NCI-H1436 treated with DMSO at 0.1 percent for 48 hours (cell line): Measurements from ENCODE around the gene GORASP2.
A peak's percentile ranks its signal among the peaks of the same experiment; 100 is the strongest.
"Not testable (repeated sequence)": the region's sequence is repeated elsewhere in the genome, so short reads cannot be mapped to it uniquely, and the experiment has no call there.

Experiments used
- DNase-seq: peaks from one replicate; lab custom pipeline; 2025; lab: John Stamatoyannopoulos, UW

GORASP2 gene

DNA sequence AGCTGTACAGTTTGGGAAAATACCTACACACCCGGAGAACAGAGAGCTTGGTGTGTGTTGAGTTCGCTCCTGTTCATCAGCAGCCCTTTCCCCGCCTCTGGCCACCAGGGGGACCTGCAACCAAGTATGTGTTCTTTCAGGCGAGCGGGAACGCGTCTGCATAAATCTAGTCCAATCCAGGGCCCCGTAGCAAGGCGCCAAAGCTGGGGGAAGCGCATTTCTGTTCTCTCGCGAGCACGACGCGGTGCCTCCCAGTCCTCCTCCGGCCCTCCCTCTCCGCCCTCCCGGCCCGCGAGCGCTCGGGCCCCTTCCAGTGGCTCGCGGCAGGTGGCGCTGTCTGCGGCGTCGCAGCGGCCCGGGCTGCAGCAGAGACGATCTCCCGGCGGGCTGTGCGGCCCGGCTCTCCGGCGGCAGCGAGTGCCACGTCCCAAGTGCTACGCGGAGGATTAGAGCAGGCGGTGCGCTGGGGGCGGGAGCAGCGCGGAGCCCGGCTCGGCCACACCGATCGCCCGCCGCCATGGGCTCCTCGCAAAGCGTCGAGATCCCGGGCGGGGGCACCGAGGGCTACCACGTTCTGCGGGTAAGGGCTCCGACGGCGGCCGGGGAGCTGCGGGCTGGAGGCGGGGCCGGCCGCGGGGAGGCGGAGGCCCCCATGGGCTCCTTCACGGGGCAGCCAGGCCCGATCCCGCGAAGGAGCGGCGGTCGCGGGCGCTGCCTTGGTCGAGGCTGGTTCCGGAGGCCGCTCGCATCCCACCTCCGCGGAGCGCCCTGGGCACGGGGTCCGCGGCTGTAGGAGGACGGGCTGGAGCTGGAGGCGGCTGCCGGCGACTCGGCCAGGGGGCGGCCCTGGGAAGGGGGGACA, at the start of gene GORASP2:
TSS of gene GORASP2 (plus strand) at position 430 of the 862 bp plus-strand sequence. CDS start at position 518, 88 bp downstream.
- peak; percentile 93 for DNase-seq

DNA sequence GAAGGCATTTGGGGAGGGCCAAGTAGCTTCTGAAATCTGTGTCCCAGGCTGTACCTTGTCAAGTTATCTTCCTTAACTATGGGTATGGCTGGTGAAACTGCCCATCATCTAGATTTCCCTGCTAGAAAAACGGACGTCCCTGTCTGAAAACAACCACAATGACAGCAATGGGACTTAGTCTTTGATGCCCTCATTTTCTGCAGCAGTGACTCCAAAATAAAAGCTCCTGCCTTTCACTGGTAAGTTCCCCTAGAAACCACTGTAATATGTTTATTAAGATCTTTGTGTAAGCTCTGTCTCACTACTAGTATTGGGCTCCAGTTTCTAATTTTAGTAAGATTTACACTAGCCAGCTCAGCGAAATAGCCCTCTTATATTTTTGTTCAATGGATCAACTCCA, 47.2 kb upstream of the GORASP2 start:
- no peak for DNase-seq

DNA sequence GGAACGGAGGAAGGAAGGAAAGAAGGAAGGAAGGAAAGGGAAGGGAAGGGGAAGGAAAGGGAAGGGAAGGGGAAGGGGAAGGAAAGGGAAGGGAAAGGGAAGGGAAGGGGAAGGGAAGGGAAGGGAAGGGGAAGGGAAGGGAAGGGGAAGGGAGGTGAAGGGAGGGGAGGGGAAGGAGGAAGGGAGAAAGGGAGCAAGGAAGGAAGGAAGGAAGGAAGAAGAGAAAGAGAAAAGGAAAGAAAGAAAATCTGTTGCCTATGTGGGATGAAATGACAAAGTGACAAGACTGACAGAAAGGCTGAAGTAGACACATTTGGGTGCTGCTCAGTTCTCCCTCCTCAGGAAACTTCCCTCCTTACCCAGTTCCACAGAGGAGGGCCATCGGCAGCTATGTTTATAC, 46.3 kb upstream of the GORASP2 start:
- no peak for DNase-seq

DNA sequence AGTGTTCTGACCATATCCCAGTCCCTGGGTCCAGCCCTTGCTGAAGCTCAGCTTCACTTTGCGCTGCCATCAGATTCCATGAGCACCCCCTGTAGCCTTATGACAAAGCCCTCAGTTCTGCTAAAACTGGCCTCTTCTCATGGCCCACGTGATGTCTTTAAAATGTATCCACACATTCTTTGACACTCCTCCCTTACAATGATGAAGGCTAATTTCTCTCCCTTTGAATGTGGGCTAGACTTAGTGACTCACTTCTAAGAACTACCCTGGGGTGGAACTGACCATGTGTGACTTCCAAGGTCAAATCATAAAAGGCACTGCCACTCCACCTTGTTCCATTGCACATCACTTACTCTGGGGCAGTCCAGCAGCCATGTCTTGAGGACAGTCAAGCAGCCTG, 45.4 kb upstream of the GORASP2 start:
- DNase-seq: no peak

DNA sequence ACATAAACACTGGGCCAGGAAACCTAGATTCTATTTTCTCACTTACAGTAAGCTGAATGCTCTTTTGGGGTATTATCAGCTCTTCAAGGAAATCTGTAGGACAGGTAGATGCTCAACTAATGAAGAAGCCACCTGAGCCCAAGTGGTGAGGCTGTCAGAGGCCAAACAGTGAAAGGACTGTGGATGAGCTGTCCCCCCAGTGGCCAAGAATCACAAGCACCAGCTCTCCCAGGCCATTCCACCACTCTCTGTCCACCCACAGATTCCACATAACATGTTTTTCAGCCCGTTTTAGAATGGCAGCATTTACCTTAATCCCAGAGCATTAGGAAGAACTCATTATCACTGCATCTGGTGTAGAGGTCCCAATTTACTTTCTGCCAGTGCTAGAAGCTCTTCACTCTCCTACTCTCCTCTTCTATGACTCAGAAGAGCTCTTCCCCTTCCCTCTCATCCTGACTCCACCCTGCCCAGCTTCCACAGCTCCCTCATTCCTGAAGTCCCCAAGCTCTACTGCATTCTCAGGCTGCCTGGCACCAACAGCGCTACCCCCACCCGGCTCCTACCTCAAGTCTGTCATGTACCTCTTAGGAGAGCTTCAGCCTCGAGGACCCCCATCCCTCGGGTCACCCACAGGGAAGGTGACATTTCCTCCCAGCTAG, 43.8 kb upstream of the GORASP2 start:
- no peak for DNase-seq

DNA sequence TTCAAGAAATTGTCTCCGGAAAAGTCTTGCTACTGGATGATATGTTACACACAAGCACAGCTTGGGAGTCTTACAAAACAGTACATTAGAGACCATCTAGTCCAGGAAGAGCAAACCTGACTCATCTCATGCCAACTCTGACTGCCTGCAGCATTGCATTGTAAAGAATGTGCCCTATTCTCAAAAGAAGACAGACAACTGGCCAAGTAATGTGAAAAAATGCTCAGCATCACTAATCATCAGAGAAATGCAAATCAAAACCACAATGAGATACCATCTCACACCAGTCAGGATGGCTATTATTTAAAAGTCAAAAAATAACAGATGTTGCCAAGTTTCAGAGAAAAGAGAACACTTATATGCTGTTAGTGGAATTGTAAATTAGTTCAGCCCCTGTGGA, 42.7 kb upstream of the GORASP2 start:
- DNase-seq: no peak

DNA sequence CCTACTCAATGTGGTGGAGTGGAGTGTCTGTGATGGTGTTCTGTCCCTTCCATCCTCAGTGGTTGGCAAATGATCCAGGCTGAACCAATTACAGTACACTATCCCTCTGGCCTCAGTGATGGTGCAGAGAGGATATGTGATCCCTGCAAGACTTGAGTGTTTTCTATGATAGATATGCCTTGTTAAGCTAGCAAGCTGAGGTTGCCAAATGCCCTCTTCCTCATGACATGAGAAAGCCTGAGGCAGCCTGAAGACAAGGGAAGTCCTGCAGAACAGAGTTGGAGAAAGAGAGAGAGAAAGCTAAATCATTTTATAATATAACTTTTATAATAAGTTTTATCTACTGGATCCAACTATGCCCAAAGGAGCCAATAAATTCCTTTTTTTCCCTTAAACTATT, 41.6 kb upstream of the GORASP2 start:
- no peak for DNase-seq

DNA sequence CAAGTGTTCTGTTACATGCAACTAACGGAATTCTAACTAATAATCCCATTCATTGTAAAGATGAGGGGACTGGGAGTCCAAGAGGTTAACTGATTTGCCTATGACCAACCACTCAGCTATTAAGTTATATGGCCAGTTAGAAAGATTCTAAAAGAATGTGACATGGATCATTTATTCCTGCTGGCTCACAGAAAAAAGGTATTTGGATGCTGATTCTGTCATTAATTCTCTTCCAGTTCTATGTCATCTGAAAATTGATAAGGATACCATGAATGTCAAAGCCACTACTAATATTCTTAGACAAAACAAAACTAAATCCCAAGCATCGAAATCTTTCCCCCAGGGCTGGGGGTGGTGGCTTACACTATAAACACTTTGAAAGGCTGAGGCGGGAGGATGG, 41.2 kb upstream of the GORASP2 start:
- DNase-seq: no peak

DNA sequence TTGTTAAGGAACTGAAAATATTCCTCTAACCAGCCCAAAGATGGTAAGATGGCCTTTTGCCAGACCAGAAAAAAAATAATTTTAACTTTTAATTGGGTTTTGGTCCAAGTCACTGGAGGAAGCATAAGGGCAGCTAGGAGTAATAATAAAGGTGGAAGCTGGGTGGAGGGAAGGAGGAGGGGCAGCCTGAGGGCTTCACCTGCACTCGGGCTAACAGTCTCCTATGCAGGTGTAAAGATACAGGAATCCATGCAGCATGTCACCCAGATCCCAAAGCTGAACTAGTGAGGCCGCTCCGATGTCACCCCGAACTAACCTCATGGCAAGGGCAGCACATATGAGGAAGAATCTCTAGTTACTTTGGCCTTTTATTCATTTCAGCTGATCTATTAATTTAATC, 37.2 kb upstream of the GORASP2 start:
- DNase-seq: no peak

DNA sequence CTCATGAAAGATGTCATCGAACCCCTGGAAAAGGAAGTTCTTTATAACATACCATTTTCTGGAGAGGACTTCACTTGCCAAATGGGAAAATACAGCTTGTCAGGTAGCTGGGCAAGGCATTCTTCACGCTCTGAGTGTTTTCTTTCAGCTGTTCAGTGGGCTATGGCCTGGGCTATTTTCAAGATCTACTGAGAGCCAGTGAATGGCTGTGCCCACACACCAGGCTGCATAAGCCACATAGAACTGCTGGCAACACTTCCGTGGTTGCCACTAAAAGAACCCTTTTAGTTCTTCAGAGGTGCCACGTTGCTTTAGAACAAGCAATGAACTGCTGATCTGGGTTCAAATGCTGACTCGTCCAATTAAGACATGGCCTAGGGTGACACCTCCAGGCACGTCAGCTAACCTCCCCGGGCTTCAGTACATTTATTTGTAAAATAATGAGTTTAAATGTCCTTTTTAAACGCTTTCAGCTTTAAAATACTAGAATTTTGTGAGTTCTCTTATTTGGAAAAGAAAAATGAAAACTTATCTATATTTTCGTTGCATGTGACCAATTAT, 36.6 kb upstream of the GORASP2 start:
- no peak for DNase-seq

DNA sequence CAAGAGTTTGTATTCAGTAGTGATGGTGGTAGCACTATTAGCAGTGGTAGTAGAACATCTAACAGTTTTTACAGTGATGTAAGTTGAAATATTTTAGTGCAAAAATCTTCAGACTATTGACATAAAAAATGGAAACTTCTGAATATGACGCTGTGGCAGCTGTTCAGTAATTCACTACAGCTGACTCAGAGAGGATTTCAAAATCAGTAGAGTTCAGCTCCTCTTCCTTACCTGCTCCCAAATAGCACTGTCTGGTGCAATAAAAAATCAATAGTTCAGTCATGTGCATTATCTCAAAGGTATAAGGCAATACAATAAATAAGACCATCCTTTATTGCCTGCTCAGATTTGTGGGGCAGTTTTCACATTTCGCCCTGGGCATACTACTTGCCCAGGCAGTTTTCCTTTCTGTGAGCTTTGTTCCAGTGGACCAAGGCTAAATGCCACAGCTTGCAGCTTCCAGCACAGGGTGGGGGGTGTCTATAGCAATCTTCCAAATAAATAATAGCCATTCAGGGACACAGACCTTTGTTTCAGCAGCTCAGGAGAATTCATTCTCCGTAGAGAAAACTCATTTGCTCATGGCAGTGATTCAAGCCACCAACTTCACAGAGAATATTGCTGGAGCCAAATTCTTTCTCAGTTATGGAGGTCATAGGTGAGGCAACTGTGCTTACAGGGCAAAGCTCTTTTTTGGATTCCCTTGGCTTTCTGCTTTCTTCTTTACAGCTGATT, 33.9 kb upstream of the GORASP2 start:
- DNase-seq: no peak

DNA sequence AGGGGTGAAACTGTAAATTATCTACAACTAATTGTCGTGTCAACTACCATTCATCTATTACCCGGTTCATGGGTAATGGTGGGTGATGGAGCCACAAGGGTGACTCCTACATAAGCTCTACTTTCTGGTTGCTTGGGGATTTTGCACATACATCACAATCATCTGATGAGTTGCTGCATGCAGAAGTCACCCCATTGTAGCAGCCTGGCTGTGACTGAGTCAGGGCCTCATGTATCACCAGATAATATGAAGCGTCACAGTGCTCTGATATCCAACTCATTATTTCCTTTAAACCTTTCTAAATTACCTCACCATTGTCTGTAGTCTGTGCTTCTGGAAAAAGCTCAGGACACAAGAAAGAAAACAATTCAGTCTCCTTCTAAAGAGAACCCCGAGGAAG, 32.4 kb upstream of the GORASP2 start:
- no peak for DNase-seq

DNA sequence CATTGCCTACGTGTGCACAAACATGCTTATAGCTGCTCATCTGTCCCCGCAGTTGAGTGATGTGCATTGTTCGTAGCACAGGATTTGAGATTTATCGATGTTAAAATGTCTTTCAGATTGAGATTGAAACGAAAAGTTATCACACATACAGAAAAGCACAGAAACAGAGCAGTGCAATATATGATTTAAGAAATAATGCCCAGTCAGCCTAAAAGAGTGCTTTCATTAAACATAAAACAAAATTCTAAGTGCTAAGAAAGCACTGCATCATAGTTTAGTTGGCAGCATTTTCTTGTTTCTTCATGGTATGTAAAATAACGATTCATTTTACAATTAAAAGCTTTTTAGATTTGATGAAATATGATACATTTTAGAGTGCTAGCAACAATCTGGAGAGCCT, 31.9 kb upstream of the GORASP2 start:
- no peak for DNase-seq

DNA sequence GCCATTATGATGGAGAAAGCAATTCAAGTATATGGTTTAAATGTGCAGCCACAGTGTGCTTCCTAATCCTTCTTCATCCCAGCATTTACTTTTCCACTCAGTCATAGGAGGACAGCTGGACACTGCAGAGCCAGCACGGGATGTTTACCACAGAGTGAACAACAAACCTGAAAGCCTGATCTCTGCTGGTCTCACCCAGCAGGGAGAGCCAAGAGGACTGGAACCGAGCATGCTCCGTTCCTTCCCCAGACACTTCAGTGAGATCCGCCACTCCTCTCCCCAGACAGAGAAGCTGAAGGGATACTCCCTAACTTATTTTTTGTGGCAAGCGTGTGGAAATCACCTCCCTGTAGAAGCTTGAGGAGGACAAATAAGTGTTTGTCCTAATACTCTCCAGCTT, 23.2 kb upstream of the GORASP2 start:
- DNase-seq: no peak

DNA sequence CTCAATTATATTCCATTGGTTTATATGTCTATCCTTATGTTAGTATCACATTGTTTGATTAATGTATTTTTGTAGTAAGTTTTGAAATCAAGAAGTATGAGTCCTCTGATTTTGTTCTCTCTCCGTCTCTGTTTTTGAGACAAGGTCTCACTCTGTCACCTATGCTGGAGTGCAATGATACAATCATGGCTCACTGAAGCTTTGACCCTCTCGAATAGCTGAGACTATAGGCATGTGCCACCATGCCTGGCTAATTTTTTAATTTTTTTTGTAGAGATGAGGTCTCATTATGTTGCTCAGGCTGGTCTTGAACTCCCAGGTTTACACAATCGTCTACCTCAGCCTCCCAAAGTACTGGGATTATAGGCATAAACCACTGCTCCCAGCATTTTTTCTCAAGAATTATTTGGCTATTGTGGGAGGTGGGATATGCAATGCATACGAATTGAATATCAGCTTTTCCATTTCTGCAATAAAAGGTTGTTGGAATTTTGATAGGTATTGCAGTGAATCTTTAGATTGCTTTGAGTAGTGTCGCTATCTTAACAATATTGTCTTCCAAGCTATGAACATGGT, 17.7 kb upstream of the GORASP2 start:
- DNase-seq: no peak

DNA sequence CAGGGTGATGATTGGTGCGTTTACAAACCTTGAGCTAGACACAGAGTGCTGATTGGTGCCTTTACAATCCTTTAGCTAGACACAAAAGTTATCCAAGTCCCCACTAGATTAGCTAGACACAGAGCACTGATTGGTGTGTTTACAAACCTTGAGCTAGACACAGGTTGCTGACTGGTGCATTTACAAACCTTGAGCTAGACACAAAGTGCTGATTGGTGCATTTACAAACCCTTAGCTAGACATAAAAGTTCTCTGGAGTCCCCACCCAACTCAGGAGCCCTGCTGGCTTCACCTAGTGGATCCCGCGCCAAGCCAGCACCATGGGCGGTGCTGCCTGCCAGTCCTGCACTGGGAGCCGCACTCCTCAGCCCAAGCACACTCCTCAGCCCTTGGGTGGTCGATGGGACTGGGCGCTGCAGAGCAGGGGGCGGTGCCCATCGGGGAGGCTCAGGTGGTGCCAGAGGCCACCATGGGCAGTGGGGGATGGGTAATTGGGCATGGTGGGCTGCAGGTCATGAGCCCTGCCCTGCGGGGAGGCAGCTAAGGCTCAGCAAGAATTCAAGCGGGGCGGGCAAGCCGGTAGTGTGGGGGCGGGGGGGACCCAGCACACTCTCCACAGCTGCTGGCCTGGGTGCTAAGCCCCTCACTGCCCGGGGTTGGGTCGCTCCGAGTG, 13.9 kb upstream of the GORASP2 start:
- not testable (repeated sequence) for DNase-seq

DNA sequence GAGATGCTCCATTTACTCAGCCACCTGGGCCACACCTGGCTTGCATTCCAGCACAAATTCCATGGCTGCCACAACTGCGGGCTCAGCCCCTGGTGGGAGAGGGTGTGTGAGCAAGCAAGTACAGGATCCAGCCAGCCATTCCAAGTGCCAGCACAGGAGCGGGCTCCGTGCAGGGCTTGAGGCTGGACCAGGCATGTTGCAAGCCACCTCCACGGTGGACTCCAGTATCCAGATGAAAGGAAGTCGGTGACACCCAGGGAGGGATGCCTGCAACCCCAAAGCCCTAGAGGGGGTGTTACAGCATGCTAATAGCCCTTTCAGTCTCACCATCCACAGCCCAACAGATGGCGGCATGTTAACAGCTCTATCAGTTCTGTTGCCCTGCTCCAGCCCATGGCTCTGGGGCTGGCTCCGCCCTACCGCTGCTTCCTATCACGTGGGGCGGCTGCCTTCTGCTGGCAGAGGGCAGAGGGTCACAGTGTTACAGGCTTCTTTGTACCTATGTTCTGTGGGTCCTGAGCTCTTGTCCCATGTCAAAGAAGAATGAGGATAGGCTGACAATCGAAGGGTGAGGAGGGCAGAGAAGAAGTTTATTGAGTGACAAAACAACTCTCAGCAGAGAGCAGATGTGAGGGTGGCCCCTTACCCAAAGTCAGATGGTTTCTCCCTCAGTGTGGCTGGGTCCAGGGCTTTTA, 11.7 kb upstream of the GORASP2 start:
- DNase-seq: no peak

DNA sequence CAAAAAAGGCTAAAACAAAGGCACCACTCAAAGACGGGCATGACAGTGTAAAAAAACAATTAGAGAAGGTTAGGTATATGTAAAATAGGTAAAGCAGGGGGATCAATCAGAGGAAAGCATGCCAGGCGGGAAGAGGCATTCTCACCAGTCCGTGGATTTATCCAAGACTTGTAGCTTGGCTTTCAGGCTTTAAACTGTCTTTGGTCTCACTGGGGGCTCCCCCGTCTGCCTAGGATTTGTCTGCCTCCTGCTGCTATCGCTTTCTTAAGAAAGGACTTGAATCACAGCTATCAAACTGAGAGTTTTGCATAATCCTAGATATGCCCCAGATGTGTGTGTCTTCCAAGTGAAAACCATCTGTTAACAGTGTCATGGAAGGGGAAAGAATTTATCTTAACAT, 11.1 kb upstream of the GORASP2 start:
- no peak for DNase-seq

DNA sequence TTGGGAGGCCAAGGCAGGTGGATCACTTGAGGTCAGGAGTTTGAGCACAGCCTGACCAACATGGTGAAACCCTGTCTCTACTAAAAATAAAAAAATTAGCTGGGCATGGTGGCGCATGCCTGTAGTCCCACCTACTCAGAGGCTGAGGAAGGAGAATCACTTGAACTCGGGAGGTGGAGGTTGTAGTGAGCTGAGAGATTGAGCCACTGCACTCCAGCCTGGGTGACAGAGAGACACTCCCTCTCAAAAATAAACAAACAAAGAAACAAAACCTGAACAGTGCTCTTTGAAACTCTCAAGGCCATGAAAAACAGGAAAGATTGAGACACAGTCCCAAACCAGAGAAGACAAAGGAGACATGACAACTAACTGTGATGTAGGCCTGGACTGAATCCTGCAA, 7.2 kb upstream of the GORASP2 start:
- not testable (repeated sequence) for DNase-seq

DNA sequence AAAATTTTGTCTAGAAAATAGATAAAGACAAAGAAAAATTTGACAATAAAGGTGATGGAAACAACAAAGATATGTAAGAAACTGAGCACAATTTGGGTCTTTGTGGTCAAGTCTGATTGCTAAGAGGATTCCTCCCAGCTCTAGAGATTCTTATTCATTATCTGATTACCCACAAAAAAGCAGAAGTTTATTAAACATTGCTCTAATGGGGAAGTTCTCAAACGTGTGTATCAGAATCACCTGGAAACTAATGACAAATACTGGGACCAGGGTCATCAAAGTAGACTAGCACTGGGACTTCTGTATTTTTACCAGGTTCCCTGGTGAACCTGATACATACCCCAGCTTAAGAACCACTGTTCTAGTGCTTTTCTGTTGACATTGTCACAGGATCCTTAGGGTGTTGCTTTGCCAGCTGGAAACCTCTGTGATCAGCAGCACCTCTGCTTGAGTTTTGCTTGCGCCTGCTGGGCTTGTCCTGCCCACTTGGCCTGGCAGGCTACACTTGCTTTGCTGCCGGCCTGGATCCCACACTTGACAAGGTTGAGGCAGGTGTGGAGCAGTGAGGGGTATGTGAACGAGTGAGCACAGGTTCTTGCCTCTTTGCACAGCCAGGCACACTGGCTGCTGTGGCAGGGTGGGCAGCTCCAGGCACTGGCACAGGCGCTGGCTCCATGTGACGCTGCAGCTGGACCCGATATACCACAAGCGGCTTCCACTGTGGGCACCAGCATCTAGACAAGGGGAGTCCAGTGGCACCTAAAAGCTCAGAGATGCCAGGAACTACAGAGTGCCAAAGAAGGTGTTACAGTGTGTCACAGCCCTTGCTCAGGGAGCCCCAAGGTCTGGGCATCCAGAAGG, 6.2 kb upstream of the GORASP2 start:
- DNase-seq: no peak
